HEK293 (cell line): ENCODE measurements around the gene ASRGL1.

ENCODE experiments used
- SETDB1 ChIP-seq: IDR thresholded peaks from one replicate; pipeline ENCODE4 v1.6.1; 2017; ENCODE audit warnings: mild to moderate bottlenecking, low read length, moderate library complexity, mixed read lengths; ENCODE audit not compliant: insufficient read length
- WT1 ChIP-seq: fragments of 450-650 bp; formaldehyde crosslinking; IDR thresholded peaks from 2 replicates; pipeline ENCODE4 v1.5.1; 2016; ENCODE audit warnings: missing biosample characterization, missing genetic modification characterization
- ZNF324 ChIP-seq: fragments of 450-650 bp; formaldehyde crosslinking; IDR thresholded peaks from 2 replicates; pipeline ENCODE4 v1.5.1; 2016; ENCODE audit warnings: missing biosample characterization, missing genetic modification characterization
- ZNF658 ChIP-seq: fragments of 450-650 bp; formaldehyde crosslinking; IDR thresholded peaks from 2 replicates; pipeline ENCODE4; 2016; ENCODE audit warnings: missing biosample characterization, missing genetic modification characterization
- ZNF76 ChIP-seq: fragments of 450-650 bp; formaldehyde crosslinking; IDR thresholded peaks from 2 replicates; pipeline ENCODE4; 2016; ENCODE audit warnings: low read depth, missing biosample characterization, missing genetic modification characterization, borderline replicate concordance
- ZNF768 ChIP-seq: fragments of 450-650 bp; formaldehyde crosslinking; IDR thresholded peaks from 2 replicates; pipeline ENCODE4 v1.5.1; 2018; ENCODE audit warnings: missing biosample characterization, mild to moderate bottlenecking, missing genetic modification characterization
- ZNF792 ChIP-seq: fragments of 450-650 bp; formaldehyde crosslinking; IDR thresholded peaks from 2 replicates; pipeline ENCODE4 v1.5.1; 2016; ENCODE audit warnings: missing biosample characterization, missing genetic modification characterization
- TF ChIP-seq, protein P1 (sequence below): fragments of 450-650 bp; formaldehyde crosslinking; IDR thresholded peaks from 2 replicates; pipeline ENCODE4 v1.5.1; 2016; ENCODE audit warnings: missing biosample characterization, missing genetic modification characterization
- TF ChIP-seq, protein P2 (sequence below): fragments of 450-650 bp; formaldehyde crosslinking; IDR thresholded peaks from 2 replicates; pipeline ENCODE4 v1.5.1; 2016; ENCODE audit warnings: missing biosample characterization, missing genetic modification characterization

DNA sequence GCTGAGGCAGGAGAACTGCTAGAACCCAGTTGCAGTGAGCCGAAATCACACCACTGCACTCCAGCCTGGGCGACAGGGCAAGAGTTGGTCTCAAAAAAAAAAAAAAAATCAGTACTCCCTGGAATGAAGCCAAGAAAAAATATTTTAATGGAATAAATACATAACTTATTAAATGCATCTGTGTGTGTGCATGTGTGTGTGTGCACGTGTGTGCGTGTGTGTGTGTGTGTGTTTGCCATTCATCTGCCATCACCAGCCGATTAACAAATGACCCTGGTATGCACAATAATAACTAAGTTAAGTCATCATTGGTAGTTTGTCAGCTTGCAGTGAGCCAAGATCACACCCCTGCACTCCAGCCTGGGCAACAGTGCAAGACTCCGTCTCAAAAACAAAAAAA, 46.6 kb downstream of the ASRGL1 start:
- TF ChIP-seq SETDB1 (no peak), ZNF792 (tag by site-specific recombination) (no peak), ZNF658 (tag by site-specific recombination) (no peak), WT1 (no peak), ZNF768 (no peak), ZNF76 (tag by site-specific recombination) (no peak), ZNF324 (tag by site-specific recombination) (no peak)
- TF ChIP-seq, protein P1, sequence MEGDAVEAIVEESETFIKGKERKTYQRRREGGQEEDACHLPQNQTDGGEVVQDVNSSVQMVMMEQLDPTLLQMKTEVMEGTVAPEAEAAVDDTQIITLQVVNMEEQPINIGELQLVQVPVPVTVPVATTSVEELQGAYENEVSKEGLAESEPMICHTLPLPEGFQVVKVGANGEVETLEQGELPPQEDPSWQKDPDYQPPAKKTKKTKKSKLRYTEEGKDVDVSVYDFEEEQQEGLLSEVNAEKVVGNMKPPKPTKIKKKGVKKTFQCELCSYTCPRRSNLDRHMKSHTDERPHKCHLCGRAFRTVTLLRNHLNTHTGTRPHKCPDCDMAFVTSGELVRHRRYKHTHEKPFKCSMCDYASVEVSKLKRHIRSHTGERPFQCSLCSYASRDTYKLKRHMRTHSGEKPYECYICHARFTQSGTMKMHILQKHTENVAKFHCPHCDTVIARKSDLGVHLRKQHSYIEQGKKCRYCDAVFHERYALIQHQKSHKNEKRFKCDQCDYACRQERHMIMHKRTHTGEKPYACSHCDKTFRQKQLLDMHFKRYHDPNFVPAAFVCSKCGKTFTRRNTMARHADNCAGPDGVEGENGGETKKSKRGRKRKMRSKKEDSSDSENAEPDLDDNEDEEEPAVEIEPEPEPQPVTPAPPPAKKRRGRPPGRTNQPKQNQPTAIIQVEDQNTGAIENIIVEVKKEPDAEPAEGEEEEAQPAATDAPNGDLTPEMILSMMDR (tag by site-specific recombination), result no peak
- TF ChIP-seq, protein P2, sequence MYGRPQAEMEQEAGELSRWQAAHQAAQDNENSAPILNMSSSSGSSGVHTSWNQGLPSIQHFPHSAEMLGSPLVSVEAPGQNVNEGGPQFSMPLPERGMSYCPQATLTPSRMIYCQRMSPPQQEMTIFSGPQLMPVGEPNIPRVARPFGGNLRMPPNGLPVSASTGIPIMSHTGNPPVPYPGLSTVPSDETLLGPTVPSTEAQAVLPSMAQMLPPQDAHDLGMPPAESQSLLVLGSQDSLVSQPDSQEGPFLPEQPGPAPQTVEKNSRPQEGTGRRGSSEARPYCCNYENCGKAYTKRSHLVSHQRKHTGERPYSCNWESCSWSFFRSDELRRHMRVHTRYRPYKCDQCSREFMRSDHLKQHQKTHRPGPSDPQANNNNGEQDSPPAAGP, result no peak
